Measurements from ENCODE around the gene PFDN1. TPM values are rescaled to one million over a fixed set of nuclear protein-coding genes. Genes with fewer than 3 reads are reported as not detected.
"Not testable (repeated sequence)": the region's sequence is repeated elsewhere in the genome, so short reads cannot be mapped to it uniquely, and the experiment has no call there.

PFDN1 gene
- total RNA-seq, 1 donor from 2014 or later, result 57.9 TPM

- Mint-ChIP-seq H3K36me3 (ENCODE audit: low read depth) (no peaks in the 10 kb centered on the region), H3K27me3 (no peaks in the 10 kb centered on the region), H3K4me3 (no peak overlapping the region), H3K4me1 (peaks cover 6% of the 10 kb centered on the region), H3K27ac (no peak overlapping the region), H3K9me3 (no peaks in the 10 kb centered on the region)
- no peak for DNase-seq
- intact Hi-C loops (cut with micrococcal nuclease), result no loop called here
These were observed 95.5 kb downstream of the PFDN1 start for GRCh38 chr5:140207250-140207964.

GRCh38 chr5:140205952-140206351, 96.9 kb downstream of the PFDN1 start:
- DNase-seq, result no peak
- Mint-ChIP-seq H3K9me3 (no peaks in the 10 kb centered on the region), H3K27ac (no peak overlapping the region), H3K27me3 (peaks cover 2% of the 10 kb centered on the region), H3K36me3 (ENCODE audit: low read depth) (peaks cover 2% of the 10 kb centered on the region), H3K4me1 (peaks cover 6% of the 10 kb centered on the region), H3K4me3 (no peak overlapping the region)
- intact Hi-C loops (cut with micrococcal nuclease), result no loop called here

DNA sequence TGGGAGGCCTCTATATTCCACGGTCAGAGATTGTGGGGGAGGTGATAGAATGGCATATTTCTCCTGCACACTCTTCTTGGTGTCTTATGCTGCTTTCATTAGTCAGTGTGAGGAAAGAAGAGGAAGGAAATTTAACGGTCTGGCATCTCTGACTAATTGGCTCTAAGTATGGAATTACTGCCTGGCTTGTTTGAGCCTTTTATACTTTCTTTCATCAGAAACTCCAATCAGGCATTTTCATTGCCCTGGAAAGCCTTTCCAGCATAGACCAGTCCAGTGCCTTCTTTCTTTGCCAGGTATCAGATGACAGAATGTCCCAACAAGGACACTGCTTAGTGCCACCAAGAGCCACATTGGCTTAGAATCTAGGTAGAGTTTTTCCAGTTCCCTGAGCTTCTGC, 97.7 kb downstream of the PFDN1 start:
- Mint-ChIP-seq H3K27ac (no peak overlapping the region), H3K4me3 (no peak overlapping the region), H3K36me3 (ENCODE audit: low read depth) (peaks cover 2% of the 10 kb centered on the region), H3K4me1 (peaks cover 6% of the 10 kb centered on the region), H3K9me3 (no peaks in the 10 kb centered on the region), H3K27me3 (peaks cover 2% of the 10 kb centered on the region)
- intact Hi-C loops (cut with micrococcal nuclease), result no loop called here
- DNase-seq, result no peak

DNA sequence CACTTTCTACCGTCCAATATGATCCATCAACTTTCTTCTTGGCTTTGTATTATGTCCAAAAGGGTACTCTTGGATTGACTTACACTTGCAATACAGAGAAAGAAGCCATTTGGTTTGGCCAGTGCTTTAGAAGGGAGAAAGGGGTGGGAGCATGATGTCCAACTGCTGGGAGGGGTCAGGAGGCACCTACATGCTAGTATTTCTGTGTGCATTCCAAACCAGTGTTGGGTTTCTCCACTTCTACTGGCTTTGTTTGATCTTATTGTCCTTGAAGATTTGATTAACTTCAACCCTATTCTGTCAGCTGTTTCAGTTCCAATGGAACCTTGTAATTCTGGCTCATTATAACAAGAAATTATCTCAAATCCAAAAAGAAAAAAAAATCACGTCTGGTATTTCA, 100.3 kb downstream of the PFDN1 start:
- peaks cover 2% of the 10 kb centered on the region for H3K27me3 Mint-ChIP-seq
- peaks cover 7% of the 10 kb centered on the region for H3K9me3 Mint-ChIP-seq
- H3K4me3 Mint-ChIP-seq, result no peak overlapping the region
- no peak for DNase-seq
- no peak overlapping the region for H3K27ac Mint-ChIP-seq
- H3K4me1 Mint-ChIP-seq, result peaks cover 4% of the 10 kb centered on the region
- intact Hi-C loops (cut with micrococcal nuclease), result no loop called here
- H3K36me3 Mint-ChIP-seq (ENCODE audit: low read depth), result peaks cover 2% of the 10 kb centered on the region

- Mint-ChIP-seq H3K27ac (no peak overlapping the region), H3K4me1 (no peaks in the 10 kb centered on the region), H3K27me3 (peaks cover 2% of the 10 kb centered on the region), H3K9me3 (peaks cover 7% of the 10 kb centered on the region), H3K4me3 (no peak overlapping the region), H3K36me3 (ENCODE audit: low read depth) (peaks cover 2% of the 10 kb centered on the region)
- no peak for DNase-seq
- intact Hi-C loops (cut with micrococcal nuclease), result no loop called here
These were observed 100.8 kb downstream of the PFDN1 start for GRCh38 chr5:140202078-140202477.

- H3K36me3 Mint-ChIP-seq (ENCODE audit: low read depth); H3K4me3 Mint-ChIP-seq; H3K4me1 Mint-ChIP-seq; H3K27ac Mint-ChIP-seq; DNase-seq; intact Hi-C loops (cut with micrococcal nuclease); H3K9me3 Mint-ChIP-seq; H3K27me3 Mint-ChIP-seq: not testable (repeated sequence)
These were observed 104.0 kb downstream of the PFDN1 start for GRCh38 chr5:140198915-140199314.

DNA sequence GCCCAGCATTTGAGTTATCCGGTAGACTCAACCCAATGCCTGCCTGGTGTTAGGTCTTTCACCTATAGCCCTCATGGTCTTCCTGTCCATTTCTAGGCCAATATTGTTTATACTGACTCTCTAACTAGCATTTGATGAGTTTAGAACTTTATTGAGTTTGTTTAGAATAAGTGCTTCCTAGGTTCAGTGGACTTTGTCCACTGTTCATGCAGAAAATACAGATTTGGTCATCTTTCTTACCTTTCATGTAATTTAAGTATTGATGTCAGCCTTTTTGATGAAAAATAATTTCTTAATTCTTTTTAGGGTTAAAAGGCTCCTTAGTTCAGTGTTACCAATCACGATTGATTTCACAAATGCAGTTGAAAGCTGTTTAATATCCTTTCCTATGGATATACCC, 105.9 kb downstream of the PFDN1 start:
- intact Hi-C loops (cut with micrococcal nuclease), result no loop called here
- Mint-ChIP-seq H3K36me3 (ENCODE audit: low read depth) (peaks cover 2% of the 10 kb centered on the region), H3K27ac (no peak overlapping the region), H3K9me3 (peaks cover 7% of the 10 kb centered on the region), H3K4me1 (no peaks in the 10 kb centered on the region), H3K27me3 (peaks cover 4% of the 10 kb centered on the region), H3K4me3 (no peak overlapping the region)
- no peak for DNase-seq

DNA sequence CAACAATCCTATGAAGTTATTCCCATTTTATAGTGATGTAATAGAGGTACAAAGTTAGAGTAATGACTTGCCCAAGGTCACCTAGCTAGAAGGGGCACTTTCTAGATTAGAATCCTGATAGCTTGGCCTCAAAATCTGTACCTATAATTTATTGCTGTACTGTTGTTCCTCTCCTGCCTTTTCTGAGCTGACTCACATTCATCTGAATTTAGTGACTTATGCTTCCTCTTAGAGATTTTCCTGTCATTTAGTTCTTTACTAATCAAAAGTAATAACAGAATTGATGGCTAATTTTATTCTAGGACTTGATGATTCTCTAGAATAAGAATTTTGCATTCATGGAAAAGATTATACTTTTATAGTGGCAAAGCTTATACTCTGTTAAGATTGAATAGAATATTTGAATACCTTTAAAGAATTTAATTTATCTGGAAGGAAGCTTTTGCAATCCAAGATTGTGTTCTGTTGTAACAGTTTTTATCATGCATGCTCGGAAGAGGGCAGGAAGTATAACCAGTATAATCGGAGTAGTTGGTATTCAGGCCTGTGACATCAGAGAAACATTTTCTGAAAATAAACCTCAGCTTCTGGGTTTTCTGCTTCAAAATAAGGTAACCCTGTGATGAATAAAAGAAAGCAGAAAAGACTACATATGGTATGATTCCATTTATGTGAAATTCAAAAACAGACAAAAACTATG, 106.6 kb downstream of the PFDN1 start:
- Mint-ChIP-seq H3K27ac (no peak overlapping the region), H3K36me3 (ENCODE audit: low read depth) (no peaks in the 10 kb centered on the region), H3K4me1 (no peaks in the 10 kb centered on the region), H3K4me3 (no peak overlapping the region), H3K9me3 (peaks cover 7% of the 10 kb centered on the region), H3K27me3 (peaks cover 2% of the 10 kb centered on the region)
- no peak for DNase-seq
- intact Hi-C loops (cut with micrococcal nuclease), result no loop called here

Other genes with a start within 250 kb of the PFDN1 start
- 11.1 and 12.0 TPM in 2 replicates for gene PURA, start 189.0 kb downstream of the PFDN1 start, total RNA-seq
- gene IGIP, start 177.2 kb downstream of the PFDN1 start, total RNA-seq, result 2.8 TPM in 2 replicates
- gene CYSTM1, start 127.9 kb downstream of the PFDN1 start, total RNA-seq, result 17.2 and 17.3 TPM in 2 replicates
- 21.9 and 22.5 TPM in 2 replicates for gene HBEGF, start 43.5 kb upstream of the PFDN1 start, total RNA-seq
- gene SLC4A9, start 57.1 kb upstream of the PFDN1 start, total RNA-seq, result not detected in 2 replicates
- 118 and 121 TPM in 2 replicates for gene ANKHD1, start 98.7 kb upstream of the PFDN1 start, total RNA-seq
- 13.8 and 13.9 TPM in 2 replicates for gene EIF4EBP3, start 244.6 kb upstream of the PFDN1 start, total RNA-seq

All from activated CD4-positive, alpha-beta T cell treated with anti-CD3 and anti-CD28 coated beads, Interleukin-2, amount 10 ng/mL, durations not matched to agents 24 days and 14 days (primary cell).